GM12878 (cell line): Measurements from ENCODE around the gene NCF4.

Experiments used
- ATF2 ChIP-seq: IDR thresholded peaks from 2 replicates; pipeline ENCODE4 v1.6.1; 2012; ENCODE audit warnings: low read length, inconsistent platforms
- BCL3 ChIP-seq: IDR thresholded peaks from 2 replicates; pipeline ENCODE4 v1.6.1; 2011; ENCODE audit warnings: borderline replicate concordance, low read depth, mild to moderate bottlenecking, moderate library complexity, low read length; ENCODE audit not compliant: insufficient read depth, poor library complexity, severe bottlenecking
- BHLHE40 ChIP-seq, 2 experiments: fragments of 450-650 bp in 1 of 2; IDR thresholded peaks; 2 replicates each; pipeline ENCODE4 v1.6.1; 2011 to 2017; ENCODE audit warnings: low read depth in 2 of 2, borderline replicate concordance in 1 of 2, improper control_type of control experiment in 1 of 2, low read length in 1 of 2, mild to moderate bottlenecking in 1 of 2
- BMI1 ChIP-seq: fragments of 450-650 bp; IDR thresholded peaks from 2 replicates; pipeline ENCODE4 v1.6.1; 2016; ENCODE audit warnings: mild to moderate bottlenecking, moderate library complexity, borderline replicate concordance
- CTCF ChIP-seq, 3 experiments: IDR thresholded peaks in 2 of 3; conservative IDR thresholded peaks in 1 of 3; 2 replicates each; pipeline ENCODE4 v1.5.1; 2011; ENCODE audit warnings: low read depth in 3 of 3, low read length in 3 of 3, mild to moderate bottlenecking in 3 of 3, control low read depth in 2 of 3, moderate library complexity in 2 of 3, inconsistent platforms in 1 of 3, mixed read lengths in 1 of 3; ENCODE audit not compliant: control insufficient read depth in 2 of 3, insufficient read depth in 1 of 3; ENCODE audit errors: extremely low read depth in 1 of 3
- EZH2 ChIP-seq: IDR thresholded peaks from 2 replicates; pipeline ENCODE4 v1.6.1; 2012; ENCODE audit warnings: low read depth, mild to moderate bottlenecking, control low read depth, inconsistent platforms, low read length, borderline replicate concordance; ENCODE audit not compliant: control insufficient read depth
- JUNB ChIP-seq: IDR thresholded peaks from 2 replicates; pipeline ENCODE4 v1.6.1; 2016; ENCODE audit warnings: antibody characterized with exemption, mild to moderate bottlenecking
- NFYB ChIP-seq: IDR thresholded peaks from 2 replicates; pipeline ENCODE4 v1.6.1; 2011; ENCODE audit warnings: low read depth, mild to moderate bottlenecking, low read length, improper control_type of control experiment, moderate library complexity; ENCODE audit not compliant: insufficient read depth
- POLR2A ChIP-seq: IDR thresholded peaks from 2 replicates; pipeline ENCODE4 v1.6.1; 2011; ENCODE audit warnings: low read depth, mild to moderate bottlenecking, low read length
- TCF12 ChIP-seq: IDR thresholded peaks from 2 replicates; pipeline ENCODE4 v1.6.1; 2011; ENCODE audit warnings: low read depth, mild to moderate bottlenecking, low read length
- ZBTB4 ChIP-seq: fragments of 450-650 bp; formaldehyde crosslinking; IDR thresholded peaks from 2 replicates; pipeline ENCODE4 v1.4.0; 2022; ENCODE audit warnings: mild to moderate bottlenecking, moderate library complexity

- TF ChIP-seq EZH2 (no peak), CTCF (IDR thresholded peaks at IDR 0.05 in 2 of 3, conservative IDR thresholded peaks at IDR 0.05 in 1 of 3; ENCODE audit: control insufficient read depth in 2 of 3, extremely low read depth in 1 of 3, insufficient read depth in 1 of 3, low read depth in 3 of 3, low read length in 3 of 3) (no peak), BCL3 (peak; percentile 87), POLR2A (peak; percentile 82), ATF2 (peak; percentile 73), JUNB (peak; percentile 67), BMI1 (no peak), NFYB (0 out of 2 replicates have a peak, but pooled peaks have one; percentile 43), ZBTB4 (CRISPR knock-in tag) (peak; percentile 47; the same call in 1 of the 2 replicates), TCF12 (peak; percentile 98), BHLHE40 (IDR thresholded peaks at IDR 0.05; ENCODE audit: borderline replicate concordance in 1 of 2, low read depth in 2 of 2, low read length in 1 of 2) (peak; percentile 33 to 86)
Measured at GRCh38 chr22:36860821-36861659, at the start of gene NCF4.
